ENCODE measurements around the gene IQSEC1.

Gene IQSEC1

DNA sequence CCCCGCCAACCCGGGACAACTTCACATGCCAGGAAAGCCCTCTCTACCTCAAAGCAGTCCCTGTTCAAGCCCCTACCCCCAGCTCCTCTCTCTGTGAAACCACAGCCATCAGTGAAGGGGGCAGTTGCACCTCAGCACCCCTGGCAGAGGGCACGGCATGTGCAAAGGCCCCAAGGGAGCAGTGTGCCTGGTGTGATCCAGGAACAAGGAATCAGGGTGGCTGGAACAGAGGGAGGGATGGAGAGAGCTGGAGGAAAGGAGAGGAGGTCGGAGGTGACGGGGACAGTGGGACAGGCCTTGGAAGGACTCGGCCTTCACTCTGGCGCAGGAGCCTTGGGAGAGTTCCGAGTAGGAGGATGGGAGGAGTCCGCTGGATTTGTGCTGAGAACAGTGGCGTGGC is 26.5 kb upstream of the IQSEC1 start:
- TF ChIP-seq EP300 (IDR thresholded peaks at IDR 0.05; ENCODE audit: borderline replicate concordance): no peak
- no peak for TF ChIP-seq EGR1 (IDR thresholded peaks at IDR 0.05)
- no peak for TF ChIP-seq TEAD4 (IDR thresholded peaks at IDR 0.05)

DNA sequence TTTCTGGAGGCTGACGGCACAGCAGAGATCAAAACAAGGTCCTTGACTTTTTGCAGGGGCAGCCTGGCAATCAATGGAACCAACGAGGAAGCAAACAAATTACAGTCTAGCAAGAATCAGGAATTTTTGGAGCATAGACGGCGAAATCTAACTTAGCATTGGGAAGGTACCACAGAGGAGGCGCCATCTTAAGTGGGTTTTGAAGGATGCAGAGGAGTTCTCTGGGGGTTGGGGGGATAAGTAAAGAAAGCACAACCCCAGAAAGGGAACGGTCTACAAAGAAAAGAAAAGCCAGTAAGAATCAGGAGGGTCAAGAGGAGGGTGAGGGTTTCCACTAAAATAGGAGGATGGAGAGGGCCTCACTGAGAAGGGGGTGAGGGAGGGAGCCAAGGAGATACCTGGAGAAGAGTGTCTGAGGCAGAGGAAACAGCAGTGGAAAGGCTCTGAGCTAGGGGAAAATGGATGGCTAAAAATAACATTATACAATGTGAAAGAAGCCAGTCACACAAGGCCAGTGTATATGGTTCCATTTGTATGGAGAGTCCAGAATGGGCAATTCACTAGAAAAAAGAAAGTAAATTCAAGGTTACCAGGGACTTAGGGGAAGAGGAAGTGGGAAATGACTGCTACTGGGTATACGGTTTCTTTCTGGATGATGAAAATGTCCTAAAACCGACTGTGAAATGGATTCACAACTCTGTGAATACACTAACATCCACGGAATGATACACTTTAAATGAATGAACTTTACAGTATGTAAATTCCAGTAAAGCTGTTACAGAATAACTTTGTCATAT is 25.2 kb upstream of the IQSEC1 start:
- no peak for TF ChIP-seq RAD21 (IDR thresholded peaks at IDR 0.05; ENCODE audit: low read depth)
- no peak for TF ChIP-seq CEBPB (IDR thresholded peaks at IDR 0.05)
- TF ChIP-seq TEAD4 (IDR thresholded peaks at IDR 0.05): no peak
- TF ChIP-seq EP300 (IDR thresholded peaks at IDR 0.05; ENCODE audit: borderline replicate concordance): no peak
- no peak for TF ChIP-seq ZBTB7A (IDR thresholded peaks at IDR 0.05; ENCODE audit: low read depth)
- TF ChIP-seq, protein P1, sequence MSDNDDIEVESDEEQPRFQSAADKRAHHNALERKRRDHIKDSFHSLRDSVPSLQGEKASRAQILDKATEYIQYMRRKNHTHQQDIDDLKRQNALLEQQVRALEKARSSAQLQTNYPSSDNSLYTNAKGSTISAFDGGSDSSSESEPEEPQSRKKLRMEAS (IDR thresholded peaks at IDR 0.05): no peak
- TF ChIP-seq NFIC (IDR thresholded peaks at IDR 0.05): no peak
- TF ChIP-seq USF1 (IDR thresholded peaks at IDR 0.05): no peak
- TF ChIP-seq YY1 (IDR thresholded peaks at IDR 0.05; ENCODE audit: low read depth): no peak
- TF ChIP-seq TCF12 (IDR thresholded peaks at IDR 0.05; ENCODE audit: low read depth): no peak
- TF ChIP-seq FOXM1 (IDR thresholded peaks at IDR 0.05; ENCODE audit: borderline replicate concordance, low read depth): no peak
- TF ChIP-seq EGR1 (IDR thresholded peaks at IDR 0.05): no peak
- no peak for TF ChIP-seq CREB1 (IDR thresholded peaks at IDR 0.05; ENCODE audit: low read depth)

DNA sequence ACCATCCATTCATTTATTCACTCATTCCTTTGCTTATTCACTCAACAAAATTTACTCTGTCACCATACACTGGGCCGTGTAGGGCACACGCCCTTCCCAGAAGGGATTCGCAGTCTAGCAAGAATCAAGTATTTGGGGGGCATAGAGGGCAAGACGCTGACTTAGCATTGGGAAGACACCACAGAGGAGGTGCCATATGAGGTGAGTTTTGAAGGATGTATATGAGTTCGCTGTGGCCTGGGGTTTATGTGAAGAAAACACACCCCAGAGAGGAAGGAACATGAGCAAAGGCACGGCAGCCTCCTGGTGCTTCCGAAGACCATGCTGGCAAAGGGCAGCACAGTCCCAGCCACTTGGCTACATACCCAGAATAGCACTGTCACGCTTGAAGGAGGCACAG is 23.1 kb upstream of the IQSEC1 start:
- no peak for TF ChIP-seq ZBTB7A (IDR thresholded peaks at IDR 0.05; ENCODE audit: low read depth)
- TF ChIP-seq FOXM1 (IDR thresholded peaks at IDR 0.05; ENCODE audit: borderline replicate concordance, low read depth): no peak
- no peak for TF ChIP-seq EGR1 (IDR thresholded peaks at IDR 0.05)
- TF ChIP-seq YY1 (IDR thresholded peaks at IDR 0.05; ENCODE audit: low read depth): no peak
- no peak for TF ChIP-seq TEAD4 (IDR thresholded peaks at IDR 0.05)
- no peak for TF ChIP-seq EP300 (IDR thresholded peaks at IDR 0.05; ENCODE audit: borderline replicate concordance)
- TF ChIP-seq REST (IDR thresholded peaks at IDR 0.05; ENCODE audit: low read depth): no peak
- TF ChIP-seq, protein P1 (IDR thresholded peaks at IDR 0.05): no peak
- no peak for TF ChIP-seq CREB1 (IDR thresholded peaks at IDR 0.05; ENCODE audit: low read depth)
- no peak for TF ChIP-seq RAD21 (IDR thresholded peaks at IDR 0.05; ENCODE audit: low read depth)
- no peak for TF ChIP-seq CEBPB (IDR thresholded peaks at IDR 0.05)
- no peak for TF ChIP-seq TAF1 (IDR thresholded peaks at IDR 0.05; ENCODE audit: low read depth)
- TF ChIP-seq USF1 (IDR thresholded peaks at IDR 0.05): no peak
- no peak for TF ChIP-seq NFIC (IDR thresholded peaks at IDR 0.05)
- no peak for TF ChIP-seq TCF12 (IDR thresholded peaks at IDR 0.05; ENCODE audit: low read depth)

GRCh38 chr3:13095408-13095937 is 22.2 kb upstream of the IQSEC1 start:
- TF ChIP-seq CEBPB (IDR thresholded peaks at IDR 0.05) (no peak), EP300 (IDR thresholded peaks at IDR 0.05; ENCODE audit: borderline replicate concordance) (no peak), ZBTB7A (IDR thresholded peaks at IDR 0.05; ENCODE audit: low read depth) (no peak), FOXM1 (IDR thresholded peaks at IDR 0.05; ENCODE audit: borderline replicate concordance, low read depth) (no peak)

DNA sequence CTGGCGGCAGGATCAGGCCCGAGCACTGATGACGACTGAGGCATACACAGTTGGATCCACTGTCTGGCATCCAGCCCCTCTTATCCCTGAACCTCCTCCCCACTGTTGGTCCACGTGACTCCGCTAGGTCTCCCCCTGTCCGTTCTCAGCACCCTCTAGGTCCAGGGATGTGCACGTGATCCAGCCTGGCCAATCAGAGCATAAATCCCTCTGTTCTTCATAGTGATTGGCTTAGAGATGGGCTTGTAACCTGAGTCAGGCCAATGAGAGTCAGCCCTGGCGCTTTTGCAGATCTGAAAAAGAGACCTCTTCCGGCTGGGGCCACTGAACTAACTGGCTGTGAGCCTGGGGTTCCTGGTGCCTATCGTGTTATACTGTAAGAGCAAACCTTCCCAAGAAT is 20.5 kb upstream of the IQSEC1 start:
- peak; percentile 85 for TF ChIP-seq USF1 (IDR thresholded peaks at IDR 0.05)
- no peak for TF ChIP-seq FOXM1 (IDR thresholded peaks at IDR 0.05; ENCODE audit: borderline replicate concordance, low read depth)
- TF ChIP-seq YY1 (IDR thresholded peaks at IDR 0.05; ENCODE audit: low read depth): no peak

GRCh38 chr3:13092621-13093617 is 19.7 kb upstream of the IQSEC1 start:
- TF ChIP-seq FOXM1 (IDR thresholded peaks at IDR 0.05; ENCODE audit: borderline replicate concordance, low read depth) (no peak), TAF1 (IDR thresholded peaks at IDR 0.05; ENCODE audit: low read depth) (no peak), YY1 (IDR thresholded peaks at IDR 0.05; ENCODE audit: low read depth) (no peak), CREB1 (IDR thresholded peaks at IDR 0.05; ENCODE audit: low read depth) (no peak), RAD21 (IDR thresholded peaks at IDR 0.05; ENCODE audit: low read depth) (no peak), TCF12 (IDR thresholded peaks at IDR 0.05; ENCODE audit: low read depth) (no peak)

All from Ishikawa (cell line).